GOT3 (cell line): Measurements from ENCODE around the gene CACFD1.

Source experiments
- DNase-seq: peaks from one replicate; lab custom pipeline; 2025; ENCODE audit warnings: mixed read lengths; lab: John Stamatoyannopoulos, UW

CACFD1 gene

DNA sequence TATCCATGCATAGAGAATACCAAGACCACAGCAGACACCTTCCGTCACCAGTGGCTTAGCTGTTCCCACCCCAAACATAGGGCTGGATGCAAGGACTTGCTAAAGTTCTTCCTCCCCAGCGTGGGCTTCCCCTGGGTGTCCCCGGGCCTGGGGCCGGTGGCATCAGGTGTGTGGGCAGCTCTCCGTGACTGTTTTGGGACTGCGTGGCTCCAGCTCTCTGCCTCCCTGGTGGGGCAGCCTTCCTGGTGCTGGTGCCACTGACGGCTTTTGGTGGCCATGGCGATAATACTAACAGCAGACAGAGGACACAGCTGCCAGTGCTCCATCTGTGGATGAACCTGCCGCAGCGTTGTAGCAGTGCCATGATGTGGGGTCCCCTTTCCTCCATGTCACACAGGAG is 4.9 kb downstream of the CACFD1 start:
- no peak for DNase-seq

DNA sequence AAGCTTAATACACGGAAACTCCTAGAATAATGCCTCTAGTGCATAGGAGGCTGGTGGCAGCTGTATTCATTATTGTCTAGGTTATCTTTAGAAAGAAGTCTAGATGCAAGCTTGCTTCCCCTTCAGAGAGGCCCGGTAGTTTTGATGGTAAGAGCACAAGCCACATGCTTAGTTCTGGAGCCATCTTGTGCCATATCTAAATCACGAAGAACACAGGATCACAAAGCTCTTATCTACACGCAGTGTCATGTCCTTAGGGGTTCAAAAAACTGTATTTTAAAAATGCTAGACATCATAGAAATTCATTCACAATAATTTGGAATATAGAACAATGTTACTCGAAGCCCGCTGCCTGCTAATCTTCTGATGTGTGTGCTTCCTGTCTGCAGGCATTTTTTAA is 6.2 kb downstream of the CACFD1 start:
- no peak for DNase-seq

DNA sequence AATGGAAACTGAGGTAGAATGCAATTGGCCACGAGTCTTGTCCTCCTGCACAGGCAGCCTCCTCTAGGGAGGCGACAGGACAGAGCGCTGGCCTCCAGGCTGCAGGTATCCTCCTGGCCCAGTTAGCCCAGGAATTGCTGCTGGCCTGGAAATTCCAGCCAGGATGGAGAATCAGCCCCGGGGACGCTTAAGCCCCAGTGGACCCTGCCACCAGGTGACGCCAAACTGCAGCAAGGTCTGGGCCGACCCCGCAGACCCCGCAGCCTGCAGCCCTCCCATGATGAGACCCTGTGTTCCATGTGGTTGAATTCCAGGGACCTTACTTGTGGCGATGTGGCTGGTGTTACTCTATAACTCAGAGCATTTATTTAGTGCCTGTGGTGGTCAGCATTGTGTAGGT is 7.3 kb downstream of the CACFD1 start:
- no peak for DNase-seq

DNA sequence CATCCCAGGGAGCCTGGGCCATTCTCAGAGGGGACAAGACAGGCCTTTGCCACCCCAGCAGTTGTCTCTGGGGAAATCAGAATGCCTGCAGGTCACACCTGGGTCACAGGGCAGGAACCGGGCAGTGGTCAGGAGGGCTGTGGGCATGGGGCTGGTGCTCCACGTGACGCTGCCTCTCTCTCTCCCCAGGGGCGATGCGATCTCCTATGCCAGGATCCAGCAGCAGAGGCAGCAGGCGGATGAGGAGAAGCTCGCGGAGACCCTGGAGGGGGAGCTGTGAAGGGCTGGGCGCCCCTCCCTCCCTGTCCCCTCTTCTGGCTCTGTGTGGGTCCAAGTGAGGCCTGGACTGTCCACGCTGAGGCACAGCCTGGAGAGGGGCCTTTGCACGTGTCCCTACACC is 8.6 kb downstream of the CACFD1 start:
- DNase-seq: no peak

DNA sequence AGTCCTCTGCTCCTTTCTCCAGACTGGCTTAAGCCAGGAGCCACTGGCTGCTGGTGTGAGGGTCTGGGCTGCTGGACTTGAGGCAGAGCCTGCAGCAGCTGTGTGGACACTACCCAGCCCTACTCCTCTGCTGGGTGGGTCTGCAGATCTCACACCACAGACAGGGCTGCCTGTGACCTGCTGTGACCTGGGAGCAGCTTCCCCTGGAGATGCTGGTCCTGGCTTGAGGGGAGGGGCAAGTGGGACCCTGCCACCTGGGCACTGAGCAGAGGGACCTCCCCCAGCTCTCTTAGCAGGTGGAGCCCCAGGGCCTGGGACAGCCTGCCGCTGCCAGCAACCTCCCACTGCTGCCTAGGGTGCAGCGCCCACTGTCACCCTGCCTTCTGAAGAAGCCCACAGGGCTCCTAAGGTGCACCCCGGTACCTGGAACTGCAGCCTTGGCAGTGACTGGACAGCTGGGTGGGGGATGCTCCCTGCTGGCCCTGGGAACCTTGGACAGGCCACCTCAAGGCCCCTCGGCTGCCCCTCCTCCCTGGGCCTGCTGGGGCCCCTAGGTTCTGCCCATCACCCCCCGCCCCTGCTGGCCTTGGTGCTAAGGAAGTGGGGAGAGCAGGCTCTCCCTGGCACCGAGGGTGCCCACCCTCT is 9.1 kb downstream of the CACFD1 start:
- no peak for DNase-seq

DNA sequence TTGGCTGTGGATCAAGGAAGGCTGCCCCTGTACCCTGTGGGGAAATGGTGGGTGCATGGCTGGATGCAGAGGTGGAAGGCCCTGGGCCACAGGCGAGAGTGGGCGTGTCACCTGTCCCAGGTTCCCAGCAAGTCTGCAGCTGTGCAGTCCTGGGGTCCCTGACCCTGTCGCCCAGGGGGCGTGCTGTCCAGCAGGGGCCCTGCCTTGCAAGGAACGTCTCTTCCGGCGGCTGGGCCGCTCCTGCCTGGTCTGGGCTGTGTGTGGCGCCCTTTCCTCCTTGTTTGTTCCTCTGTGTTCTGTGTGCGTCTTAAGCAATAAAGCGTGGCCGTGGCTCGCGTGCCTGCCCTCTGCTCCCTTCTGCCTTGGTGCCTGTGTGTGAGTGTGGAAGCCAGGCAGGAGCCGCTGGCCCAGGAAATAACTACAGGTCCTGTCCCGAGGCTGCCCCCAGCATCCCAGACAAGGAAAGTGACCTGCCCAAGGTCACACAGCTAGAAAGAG is 10.7 kb downstream of the CACFD1 start:
- DNase-seq: no peak

DNA sequence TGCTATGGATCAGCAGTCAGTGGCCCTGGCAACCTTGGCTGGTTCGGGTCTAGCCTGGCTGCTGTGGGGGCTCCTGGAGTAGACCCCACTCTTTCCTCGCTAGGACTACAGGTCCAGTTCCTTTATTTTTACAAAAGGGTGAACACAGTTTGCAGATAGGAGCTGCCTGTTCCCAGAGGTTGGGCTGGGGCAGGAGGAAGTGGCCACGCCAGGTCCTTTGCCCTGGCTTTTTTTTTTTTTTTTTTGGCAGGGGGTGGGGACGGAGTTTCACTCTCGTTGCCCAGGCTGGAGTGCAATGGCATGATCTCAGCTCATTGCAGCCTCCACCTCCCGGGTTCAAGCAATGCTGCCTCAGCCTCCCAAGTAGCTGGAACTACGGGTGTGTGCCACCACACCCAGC is 11.2 kb downstream of the CACFD1 start:
- DNase-seq: no peak

DNA sequence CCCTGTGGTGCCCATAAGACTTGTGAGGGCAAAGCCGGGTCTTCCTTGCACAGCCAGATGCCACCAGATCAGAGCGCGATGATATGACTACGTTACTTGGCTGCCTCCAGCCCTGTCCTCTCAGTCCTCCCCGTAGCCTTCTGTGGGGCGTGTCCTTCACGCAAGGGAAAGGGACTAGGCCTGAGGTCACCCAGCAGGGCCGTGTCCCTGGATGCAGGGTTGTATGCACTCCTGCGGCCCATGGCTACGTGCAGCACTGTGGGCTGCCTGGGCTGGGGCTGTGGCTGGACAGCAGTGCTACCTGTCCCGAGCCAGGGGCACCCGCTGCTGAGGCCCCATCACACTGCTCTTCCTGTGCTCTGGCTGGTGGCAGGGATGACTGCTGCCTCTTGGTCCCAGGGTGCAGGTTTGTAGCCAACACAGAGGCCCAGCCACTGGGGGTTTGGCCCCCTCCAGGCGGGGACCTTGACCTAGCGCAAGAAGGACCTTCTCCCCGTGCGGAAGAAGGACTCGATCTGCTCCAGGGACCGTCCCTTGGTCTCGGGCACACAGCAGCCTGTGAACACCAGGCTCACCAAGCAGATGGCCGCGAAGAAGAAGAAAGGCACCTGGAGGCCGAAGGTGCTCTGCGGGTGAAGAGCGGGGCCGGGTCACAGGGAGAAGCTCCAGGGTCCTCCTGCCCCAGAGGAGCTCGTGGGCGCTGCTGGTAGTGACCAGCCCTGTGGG is 11.9 kb downstream of the CACFD1 start:
- no peak for DNase-seq

DNA sequence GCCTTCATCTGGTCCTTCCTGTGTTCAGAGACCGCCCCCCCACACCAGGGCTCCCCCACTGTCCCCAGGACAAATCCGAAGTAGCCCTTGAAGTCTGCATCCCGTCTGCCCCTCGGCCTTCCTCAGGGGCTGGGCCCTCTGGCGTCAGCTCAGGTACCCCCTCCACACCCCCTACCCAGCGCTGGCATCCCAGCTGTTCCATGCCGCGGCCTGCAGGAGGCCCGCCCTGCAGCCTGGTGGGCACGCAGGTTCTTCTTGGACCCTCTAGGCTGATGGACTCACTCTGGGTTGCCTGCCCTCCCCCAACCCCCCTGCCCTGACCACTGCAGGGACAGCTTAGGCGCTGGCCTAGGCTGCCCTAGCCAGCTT is 12.5 kb downstream of the CACFD1 start:
- DNase-seq: no peak

DNA sequence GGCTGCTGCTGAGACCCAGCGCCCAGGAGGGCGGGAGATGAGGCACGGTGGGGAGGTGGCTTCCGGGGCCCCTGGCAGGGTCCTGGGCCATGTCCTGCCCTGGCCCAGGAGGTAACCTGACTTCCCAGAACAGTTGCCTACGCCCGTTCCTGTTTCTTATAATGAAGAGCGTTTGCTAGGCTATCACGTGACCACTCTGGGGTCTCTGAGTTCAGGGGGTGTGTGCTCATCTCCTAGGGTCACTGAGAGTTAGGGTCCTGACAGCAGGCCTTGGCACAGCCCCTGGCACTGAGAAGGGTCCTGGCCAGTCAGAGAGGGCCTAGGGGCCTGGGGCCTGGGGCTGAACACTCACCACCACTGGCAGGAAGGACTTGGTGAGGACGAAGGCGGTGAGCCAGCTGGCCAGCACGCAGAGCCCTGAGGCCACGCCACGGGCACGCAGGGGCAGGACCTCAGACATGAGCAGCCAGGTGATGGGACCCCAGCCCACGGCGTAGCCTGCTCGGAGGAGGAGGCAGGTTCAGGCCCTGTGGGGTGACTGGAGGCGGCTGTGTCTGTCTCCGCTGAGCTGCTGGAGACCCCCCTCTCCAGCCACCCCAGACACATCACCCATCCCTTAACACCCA is 13.1 kb downstream of the CACFD1 start:
- no peak for DNase-seq

DNA sequence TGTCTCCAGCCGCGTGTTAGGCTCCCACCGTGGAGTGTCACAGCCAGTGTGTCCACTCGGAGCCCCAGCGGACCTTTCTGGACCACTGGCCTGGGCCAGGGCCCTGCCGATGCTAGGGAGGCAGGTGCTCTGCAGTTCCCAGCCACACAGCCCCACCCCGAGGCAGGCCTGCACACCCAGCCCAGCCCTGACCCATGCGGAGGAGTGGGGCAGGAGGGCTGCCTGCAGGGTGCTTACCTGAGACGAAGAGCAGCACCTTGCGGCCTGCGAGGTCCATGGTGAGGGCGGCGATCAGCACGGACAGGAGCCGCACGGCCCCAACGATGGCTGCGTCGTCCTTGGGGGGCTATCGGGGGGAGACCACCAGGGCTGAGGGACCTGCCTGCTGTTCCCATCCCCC is 14.0 kb downstream of the CACFD1 start:
- DNase-seq: no peak

DNA sequence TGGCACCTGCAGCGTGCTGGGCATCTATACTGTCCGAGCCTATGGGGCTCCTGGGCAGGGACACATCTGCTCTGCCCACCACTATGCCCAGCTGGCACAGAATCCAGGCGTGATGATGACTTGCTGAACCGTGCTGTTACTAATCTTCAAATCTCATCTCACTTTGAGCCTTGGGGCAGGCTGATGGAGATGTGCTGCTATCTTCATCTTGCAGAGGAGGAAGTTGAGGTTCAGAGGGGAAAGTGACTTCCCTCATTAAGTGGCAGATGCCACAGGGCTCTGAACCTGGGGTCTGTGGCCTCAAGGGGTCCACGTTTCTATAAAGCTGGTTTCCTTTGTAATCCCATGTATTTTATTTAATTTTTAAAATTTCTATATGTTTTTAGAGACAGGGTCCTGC is 14.4 kb downstream of the CACFD1 start:
- no peak for DNase-seq

DNA sequence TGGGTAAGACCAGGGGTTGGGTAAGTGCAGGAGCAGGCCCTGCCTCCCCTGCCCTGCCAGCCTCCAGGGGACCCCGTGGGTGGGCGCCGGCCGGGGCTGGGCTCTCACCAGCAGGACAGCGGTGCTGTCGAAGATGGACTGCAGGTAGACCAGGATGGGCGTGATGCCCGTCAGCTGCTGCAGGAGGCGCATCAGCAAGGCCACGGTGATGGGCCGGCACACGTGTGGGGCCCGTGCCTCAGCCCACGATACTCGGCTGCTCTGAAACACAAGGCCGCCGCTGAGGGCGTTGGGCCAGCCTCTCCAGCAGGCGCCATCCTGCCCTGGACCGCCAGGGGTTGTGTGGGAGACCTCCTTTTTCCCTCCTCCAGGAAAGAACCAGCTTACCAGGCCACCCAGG is 15.1 kb downstream of the CACFD1 start:
- DNase-seq: no peak

DNA sequence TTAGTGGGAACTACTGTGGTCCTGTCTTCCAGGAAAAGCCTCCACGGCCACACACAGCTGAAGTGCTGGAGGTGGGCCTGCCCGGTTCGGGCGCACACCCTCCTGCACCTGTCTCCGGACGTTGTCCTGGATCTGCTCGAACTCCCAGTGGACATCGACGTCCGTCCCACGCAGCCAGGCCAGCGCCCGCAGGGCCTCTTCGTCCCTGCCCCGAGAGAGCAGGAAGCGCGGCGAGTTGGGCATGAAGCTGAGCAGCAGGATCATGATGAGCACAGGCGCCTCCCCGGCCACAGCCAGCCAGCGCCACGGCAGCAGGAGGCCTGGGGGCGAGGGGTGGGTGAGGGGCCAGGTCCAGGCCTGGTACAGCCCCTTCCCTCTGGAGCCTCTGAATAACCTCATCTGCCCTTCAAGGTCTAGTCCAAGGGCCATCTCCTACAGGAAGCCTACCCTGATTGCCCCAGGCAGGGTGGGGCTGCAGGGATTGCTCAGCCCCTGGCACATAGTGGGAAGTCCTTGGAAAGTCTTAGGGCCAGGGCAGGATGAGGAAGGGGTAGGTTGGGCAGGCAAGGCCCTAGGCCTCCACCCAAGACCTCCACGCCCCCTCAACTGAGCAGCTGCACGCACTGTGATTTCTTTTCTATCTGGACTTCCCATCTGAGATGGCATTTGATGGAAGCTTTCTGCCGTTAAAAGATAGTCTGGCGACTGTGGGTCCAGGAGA is 15.7 kb downstream of the CACFD1 start:
- no peak for DNase-seq

DNA sequence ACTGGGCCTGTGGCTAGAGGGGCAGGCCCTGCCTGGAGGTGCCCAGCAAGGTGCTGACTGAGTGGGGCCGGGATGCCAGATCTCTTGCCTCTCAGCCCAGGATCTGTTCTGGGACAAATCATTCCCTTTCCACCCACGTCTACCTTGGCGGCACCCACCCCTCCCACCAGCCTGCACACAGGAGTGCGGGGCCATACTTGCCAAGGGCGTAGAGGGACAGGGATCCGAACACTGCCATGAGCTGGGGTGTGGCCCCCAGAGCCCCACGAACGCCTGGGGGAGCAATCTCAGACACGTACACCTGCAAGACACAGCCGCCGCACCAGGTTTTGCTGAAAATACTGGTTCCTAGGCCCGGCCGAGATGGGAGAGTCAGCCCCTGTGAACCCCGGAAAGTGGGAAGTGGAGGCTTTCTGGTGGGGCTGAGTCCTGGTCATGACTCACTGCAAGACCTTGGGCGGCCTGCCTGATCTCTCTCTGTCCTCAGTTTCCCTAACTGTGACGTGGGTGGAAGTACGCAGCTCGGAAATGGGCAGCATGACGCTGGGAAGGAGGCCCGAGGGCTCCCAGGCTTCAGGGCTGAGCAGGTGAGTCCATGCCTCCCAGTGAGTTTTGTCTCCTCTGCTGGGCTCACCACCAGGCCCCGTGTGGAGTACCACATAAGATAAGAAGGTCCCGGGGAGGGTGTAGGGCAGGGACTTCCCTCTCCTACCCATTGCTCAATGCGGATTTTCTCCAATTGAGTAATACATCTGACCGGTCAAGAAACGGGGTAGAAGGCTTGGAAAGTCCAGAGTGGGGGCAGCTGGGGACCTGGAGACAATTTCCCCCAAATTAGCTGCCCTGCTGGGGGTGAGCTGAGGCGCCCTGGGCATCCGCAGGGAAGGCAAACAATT is 16.5 kb downstream of the CACFD1 start:
- DNase-seq: no peak

DNA sequence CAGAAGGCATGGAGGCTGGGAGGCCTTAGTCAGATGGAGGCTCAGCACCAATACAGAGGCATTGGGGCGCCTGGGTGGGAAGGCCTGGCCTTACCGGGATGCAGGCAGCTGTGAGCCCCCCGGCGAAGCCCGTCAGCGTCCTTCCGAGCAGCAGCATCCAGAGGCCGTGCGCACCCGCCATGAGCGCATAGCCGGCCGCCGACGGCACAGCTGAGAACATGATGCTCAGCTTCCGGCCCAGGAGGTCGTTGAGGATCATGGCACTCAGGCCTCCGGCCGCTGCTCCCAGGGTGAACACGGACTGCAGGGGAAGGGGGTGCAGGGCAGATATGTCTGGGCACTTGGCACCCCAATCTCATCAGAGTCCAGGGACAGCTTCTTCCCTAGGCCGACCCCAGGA is 17.2 kb downstream of the CACFD1 start:
- no peak for DNase-seq

DNA sequence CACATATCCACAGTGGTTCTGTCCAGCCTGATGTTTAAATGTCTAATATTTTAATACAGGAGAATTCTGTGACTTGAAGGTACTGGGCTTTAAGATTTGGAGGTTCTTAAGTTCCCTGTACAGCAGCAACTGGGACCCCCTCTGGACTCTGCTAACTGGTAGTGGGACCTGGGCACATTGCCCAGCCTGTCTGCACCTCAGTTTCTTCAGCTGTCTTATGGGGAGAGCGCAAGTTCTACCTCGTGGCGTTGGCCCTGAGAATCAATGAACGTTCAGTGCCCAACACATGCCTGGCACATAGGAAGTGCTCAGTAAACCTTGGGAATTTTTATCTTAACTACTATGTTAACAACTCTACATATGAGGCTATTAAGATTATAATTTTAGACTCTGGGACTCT is 17.7 kb downstream of the CACFD1 start:
- DNase-seq: no peak

DNA sequence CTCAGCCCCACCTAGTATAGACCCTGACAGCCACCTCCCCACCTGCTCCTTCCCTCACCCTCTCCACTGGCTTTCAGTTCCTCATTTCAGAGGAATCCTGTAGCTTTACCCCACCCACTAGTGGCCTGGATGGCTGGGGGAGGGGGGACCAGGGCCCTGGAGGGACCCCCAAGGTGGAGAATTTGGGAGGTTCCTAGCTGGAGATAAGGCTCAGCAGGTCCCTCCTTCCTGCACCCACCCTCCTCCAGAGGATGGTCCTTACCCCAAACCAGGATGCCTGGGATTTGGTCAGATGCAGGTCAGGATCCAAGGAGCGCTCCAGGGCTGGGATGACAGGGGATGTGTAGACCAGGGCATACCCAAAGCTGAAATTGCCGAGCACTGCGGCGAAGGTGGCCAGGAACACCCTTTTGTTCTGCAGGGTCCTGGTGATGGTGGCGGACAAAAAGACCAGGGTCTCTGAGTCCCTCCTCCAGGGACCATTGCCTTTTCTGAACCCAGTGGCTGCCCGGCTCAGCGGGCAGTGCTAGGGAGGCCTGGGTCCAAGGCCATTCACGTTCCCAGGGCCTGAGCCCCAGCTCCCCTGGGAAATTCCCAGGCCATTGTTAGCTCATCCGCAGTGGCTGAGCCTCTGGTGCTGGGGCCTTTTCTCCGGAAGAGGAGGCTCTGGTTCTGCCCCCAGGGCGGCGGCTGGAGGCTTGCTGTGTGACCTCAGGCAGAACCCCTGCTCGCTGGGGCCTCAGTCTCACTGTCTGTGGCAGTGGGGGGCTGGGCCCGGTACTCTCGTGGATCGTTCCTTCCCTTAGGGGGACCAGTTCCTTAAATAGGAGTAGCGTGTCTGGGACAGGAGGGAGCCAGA is 18.4 kb downstream of the CACFD1 start:
- DNase-seq: no peak

DNA sequence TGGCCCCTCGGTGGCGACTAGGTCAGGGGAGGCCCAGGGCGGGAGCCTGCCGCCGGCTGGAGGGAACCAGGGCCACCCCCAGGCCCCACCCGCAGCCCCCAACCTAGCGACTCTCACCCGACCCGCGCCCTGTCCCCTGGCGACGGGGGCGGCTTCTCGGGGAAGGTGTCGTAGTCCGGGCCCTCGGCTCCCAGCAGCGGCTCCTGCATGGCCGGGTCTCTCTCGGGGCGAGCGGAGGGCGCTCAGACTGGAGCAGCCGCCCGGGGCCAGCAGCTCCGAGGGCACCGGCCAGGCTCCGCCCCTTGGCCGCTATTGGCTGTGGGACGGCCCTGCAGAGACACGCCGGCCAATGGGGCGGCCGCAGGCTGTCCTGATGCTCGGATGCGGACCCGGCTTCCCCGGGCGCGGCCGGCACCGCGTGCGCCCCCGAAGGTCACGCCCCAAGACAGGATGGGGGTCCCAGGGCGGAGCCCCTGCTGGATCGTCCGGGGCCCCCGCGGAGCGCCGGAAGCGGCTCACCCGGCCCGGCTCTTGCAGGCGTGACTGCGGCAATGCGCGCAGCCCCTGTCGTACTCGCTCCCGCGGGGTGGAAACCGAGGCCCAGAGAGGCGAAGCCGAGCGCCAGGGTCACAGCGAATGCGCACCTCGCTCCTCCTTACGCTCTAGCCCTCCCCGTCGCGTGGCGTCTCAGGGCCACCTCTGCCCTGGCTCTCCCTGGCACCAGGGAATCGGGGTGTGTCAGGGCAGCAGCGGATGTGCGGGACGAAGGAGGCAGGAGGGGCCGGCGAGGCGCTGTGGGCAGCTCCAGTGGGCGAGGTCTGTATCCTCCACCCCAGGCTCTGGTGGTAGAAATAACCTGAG is 19.3 kb downstream of the CACFD1 start, which contains the start of gene SLC2A6:
TSS of gene SLC2A6 (minus strand) at position 249 of the 861 bp plus-strand sequence. CDS start at position 209, 40 bp downstream.
- peak; percentile 48 for DNase-seq

DNA sequence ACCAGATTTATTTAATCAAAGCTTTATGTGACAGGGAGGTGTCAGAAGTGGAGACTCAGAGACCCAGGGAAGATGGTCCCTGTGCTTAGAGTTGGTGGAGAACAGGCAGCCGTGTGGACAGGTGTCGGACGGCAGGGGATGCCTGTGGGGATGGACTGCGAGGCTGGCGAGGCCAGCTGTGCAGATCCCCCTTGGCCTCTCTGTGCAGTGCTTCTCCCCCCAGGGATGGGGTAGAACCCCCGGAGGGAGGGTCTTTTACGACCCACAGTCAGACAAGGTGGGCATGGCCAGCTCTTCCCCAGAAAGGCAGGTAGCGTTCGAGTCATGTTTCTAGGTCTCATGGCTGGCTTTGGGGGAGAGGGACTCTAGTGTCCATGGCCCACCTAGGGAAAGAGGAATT is 23.8 kb downstream of the CACFD1 start:
- DNase-seq: no peak
